SK-N-MC (cell line): Measurements from ENCODE around the gene SEMA4D.

Experiments used
- DNase-seq: peaks from one replicate; pipeline ENCODE4 v3.0.0-alpha.2; 2011; ENCODE audit warnings: low read depth, low spot score
- H3K27ac ChIP-seq: fragments of 200-600 bp; sonication (generic); 2 replicates; pipeline ENCODE4 v1.5.1; 2016; ENCODE audit warnings: mixed run types
- H3K36me3 ChIP-seq: fragments of 200-600 bp; sonication (generic); 2 replicates; pipeline ENCODE4 v1.6.1; 2017; ENCODE audit warnings: antibody characterized with exemption, low read length, mixed read lengths; ENCODE audit not compliant: insufficient read depth
- H3K4me3 ChIP-seq: fragments of 200-600 bp; sonication (generic); 2 replicates; pipeline ENCODE4 v1.5.1; 2016
- H3K9ac ChIP-seq: fragments of 200-600 bp; sonication (generic); 2 replicates; pipeline ENCODE4 v1.8.0; 2017; ENCODE audit warnings: mixed run types, mixed read lengths; ENCODE audit not compliant: insufficient read length
- H3K9me3 ChIP-seq: fragments of 200-600 bp; sonication (generic); 2 replicates; pipeline ENCODE4 v1.6.1; 2017; ENCODE audit warnings: low read depth, mild to moderate bottlenecking, antibody characterized with exemption, low read length, moderate library complexity, mixed read lengths
- EZH2 ChIP-seq: fragments of 200-600 bp; sonication (generic); IDR thresholded peaks from one replicate; pipeline ENCODE4 v1.6.1; 2017; ENCODE audit warnings: antibody characterized with exemption
- FOXP2 ChIP-seq: optimal IDR thresholded peaks from 2 replicates; pipeline ENCODE3; 2011; ENCODE audit warnings: mild to moderate bottlenecking, moderate library complexity; ENCODE audit not compliant: insufficient read depth; ENCODE audit errors: extremely low read length, control extremely low read depth
- POLR2AphosphoS5 ChIP-seq: IDR thresholded peaks from 2 replicates; pipeline ENCODE4 v1.6.1; 2012; ENCODE audit warnings: mild to moderate bottlenecking, low read depth, low read length, borderline replicate concordance

Gene SEMA4D

GRCh38 chr9:89409466-89409865 lies 88.4 kb downstream of the SEMA4D start:
- Histone ChIP-seq H3K4me3 (no peak overlapping the region), H3K9ac (no peak overlapping the region), H3K36me3 (no peaks in the 10 kb centered on the region), H3K27ac (no peak overlapping the region), H3K9me3 (no peaks in the 10 kb centered on the region)
- no peak for DNase-seq
- TF ChIP-seq EZH2 (no peak), FOXP2 (no peak)

DNA sequence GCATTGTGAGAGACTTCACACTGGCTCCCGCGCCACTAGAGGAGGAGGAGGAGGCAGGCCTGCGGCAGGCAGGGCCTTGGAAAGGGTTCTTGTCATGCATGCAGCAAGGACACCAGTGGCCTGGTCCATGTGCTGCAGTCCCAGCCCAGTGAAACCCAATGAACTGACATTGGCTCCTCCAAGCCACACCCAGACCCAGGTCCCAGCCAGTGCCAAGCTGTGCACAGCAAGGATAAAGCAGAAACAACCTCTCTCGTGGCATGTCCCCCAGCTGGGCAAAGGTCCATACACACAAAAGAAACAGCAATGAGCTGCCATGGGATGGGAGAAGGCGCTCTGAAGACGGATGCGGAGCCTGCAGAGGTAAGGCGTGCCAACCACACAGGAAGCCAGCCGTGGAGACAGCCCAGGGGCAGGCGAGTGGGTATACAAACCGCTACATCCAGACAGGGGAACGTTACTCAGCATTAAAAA lies 89.2 kb downstream of the SEMA4D start:
- no peak overlapping the region for H3K9ac ChIP-seq
- TF ChIP-seq EZH2 (no peak), FOXP2 (no peak), POLR2AphosphoS5 (no peak)
- no peaks in the 10 kb centered on the region for H3K9me3 ChIP-seq
- no peak overlapping the region for H3K4me3 ChIP-seq
- no peak for DNase-seq
- no peaks in the 10 kb centered on the region for H3K36me3 ChIP-seq
- H3K27ac ChIP-seq, result no peak overlapping the region

GRCh38 chr9:89407070-89407469 lies 90.8 kb downstream of the SEMA4D start:
- H3K36me3 ChIP-seq, result no peaks in the 10 kb centered on the region

DNA sequence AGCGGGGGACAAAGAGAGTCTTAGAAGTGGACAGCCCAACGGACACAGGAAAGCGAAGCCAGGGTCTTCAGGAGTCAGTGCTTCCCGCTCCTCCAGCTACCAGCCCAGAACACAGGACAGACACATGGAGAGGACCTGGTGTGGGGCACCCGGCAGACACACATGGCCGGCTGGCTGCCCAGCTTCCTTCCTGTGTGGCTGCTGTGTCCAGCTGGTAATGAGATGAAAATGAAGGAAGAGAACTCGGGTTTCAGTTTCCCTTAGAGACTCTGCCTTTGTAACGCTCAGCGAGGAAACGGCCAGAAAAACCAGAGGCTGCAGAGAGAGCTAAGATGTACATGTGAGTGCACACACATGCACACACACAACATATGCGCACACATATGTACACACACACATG lies 92.1 kb downstream of the SEMA4D start:
- Histone ChIP-seq H3K9ac (no peak overlapping the region), H3K27ac (no peak overlapping the region), H3K9me3 (no peaks in the 10 kb centered on the region), H3K36me3 (no peaks in the 10 kb centered on the region), H3K4me3 (no peak overlapping the region)
- DNase-seq, result no peak
- TF ChIP-seq POLR2AphosphoS5 (no peak), EZH2 (no peak), FOXP2 (no peak)

More at GRCh38 chr9:89407070-89407469, 90.8 kb downstream of the SEMA4D start:
- no peak for TF ChIP-seq FOXP2
- TF ChIP-seq POLR2AphosphoS5, result no peak
- no peak for TF ChIP-seq EZH2
- DNase-seq, result no peak
- Histone ChIP-seq H3K27ac (no peak overlapping the region), H3K9me3 (no peaks in the 10 kb centered on the region), H3K4me3 (no peak overlapping the region), H3K9ac (no peak overlapping the region)

DNA sequence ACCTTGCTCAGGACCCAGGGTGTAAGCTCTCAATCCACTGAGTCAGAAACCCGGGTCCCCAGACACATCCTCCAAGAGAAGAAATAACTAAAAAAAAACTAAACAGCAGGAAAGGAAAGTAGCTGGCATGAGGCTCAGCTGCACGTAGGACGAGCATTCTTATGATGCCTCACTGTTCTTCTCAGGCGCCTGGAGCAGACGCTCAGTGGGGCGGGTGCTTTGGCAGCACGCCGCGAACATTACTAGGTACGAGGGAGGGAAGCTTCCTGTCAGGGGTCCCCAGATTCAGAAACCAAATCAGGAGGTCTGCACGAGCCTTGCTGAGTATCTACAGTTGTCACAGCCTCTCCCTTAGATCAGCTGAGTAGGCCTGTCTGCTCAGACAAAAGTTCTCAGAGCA lies 93.8 kb downstream of the SEMA4D start:
- Histone ChIP-seq H3K9ac (no peak overlapping the region), H3K27ac (no peak overlapping the region), H3K36me3 (no peaks in the 10 kb centered on the region), H3K4me3 (no peak overlapping the region), H3K9me3 (no peaks in the 10 kb centered on the region)
- TF ChIP-seq POLR2AphosphoS5 (no peak), EZH2 (no peak), FOXP2 (no peak)
- DNase-seq, result no peak

GRCh38 chr9:89402695-89403427 lies 95.1 kb downstream of the SEMA4D start:
- H3K36me3 ChIP-seq, result no peaks in the 10 kb centered on the region
- H3K9me3 ChIP-seq, result no peaks in the 10 kb centered on the region
- H3K4me3 ChIP-seq, result no peak overlapping the region
- H3K9ac ChIP-seq, result no peak overlapping the region
- no peak for DNase-seq
- TF ChIP-seq FOXP2 (no peak), EZH2 (no peak), POLR2AphosphoS5 (no peak)
- no peak overlapping the region for H3K27ac ChIP-seq

DNA sequence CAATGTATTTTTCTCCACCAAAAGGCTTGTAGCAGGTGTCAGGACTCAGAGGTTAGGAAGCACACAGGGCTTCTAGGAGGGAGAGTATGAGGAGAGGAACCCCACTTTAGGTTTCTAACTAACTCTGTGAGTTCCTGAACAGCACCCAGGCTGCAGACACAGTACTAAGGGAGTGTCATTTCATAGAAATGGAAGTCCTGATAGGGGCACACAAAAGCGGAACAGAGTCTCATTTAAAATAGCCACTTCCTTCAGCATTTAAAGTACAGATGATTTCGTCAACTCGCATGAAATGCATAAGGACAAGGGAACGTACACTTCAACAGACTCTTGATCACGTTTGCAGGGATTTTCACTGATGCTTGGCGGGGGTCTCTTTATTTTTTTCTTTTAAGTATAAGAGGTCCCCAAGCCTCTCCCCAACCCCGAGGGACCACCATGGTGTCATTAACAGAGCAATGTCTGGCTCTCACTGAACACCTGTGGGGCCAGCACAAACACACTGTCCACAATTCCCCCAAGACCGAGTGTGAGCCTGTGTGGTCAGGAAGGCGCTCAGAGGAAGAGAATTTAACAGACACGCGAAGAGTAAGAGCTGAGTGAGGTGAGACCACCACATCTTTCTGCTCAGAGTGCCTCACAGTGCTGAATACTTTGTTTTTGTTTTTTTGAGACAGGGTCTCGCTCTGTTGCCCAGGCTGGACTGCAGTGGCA lies 97.4 kb downstream of the SEMA4D start:
- Histone ChIP-seq H3K4me3 (no peak overlapping the region), H3K27ac (no peak overlapping the region), H3K9ac (no peak overlapping the region), H3K9me3 (no peaks in the 10 kb centered on the region), H3K36me3 (no peaks in the 10 kb centered on the region; the same call in 1 of the 2 replicates)
- DNase-seq, result no peak
- TF ChIP-seq EZH2, result no peak
- no peak for TF ChIP-seq FOXP2
- TF ChIP-seq POLR2AphosphoS5, result no peak

DNA sequence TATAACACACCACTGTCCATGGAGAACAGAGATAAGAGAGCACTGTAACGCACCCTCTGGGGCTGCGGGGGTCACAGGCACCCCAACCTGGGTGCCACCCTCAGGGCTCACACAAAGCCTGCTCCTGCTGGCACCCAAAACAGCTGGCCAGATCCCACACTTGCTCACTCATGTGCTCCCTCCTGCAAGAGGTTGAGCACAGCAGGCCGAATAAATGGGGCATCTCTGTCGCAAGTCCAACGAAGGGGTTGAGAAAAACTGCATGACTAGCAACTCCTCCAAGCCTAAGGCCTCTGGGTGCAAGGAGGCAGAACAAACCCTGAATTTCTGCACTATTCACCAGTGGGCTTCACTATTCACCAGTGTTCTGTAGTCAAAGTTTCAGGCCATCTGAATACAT lies 99.3 kb downstream of the SEMA4D start:
- no peak overlapping the region for H3K9ac ChIP-seq

DNA sequence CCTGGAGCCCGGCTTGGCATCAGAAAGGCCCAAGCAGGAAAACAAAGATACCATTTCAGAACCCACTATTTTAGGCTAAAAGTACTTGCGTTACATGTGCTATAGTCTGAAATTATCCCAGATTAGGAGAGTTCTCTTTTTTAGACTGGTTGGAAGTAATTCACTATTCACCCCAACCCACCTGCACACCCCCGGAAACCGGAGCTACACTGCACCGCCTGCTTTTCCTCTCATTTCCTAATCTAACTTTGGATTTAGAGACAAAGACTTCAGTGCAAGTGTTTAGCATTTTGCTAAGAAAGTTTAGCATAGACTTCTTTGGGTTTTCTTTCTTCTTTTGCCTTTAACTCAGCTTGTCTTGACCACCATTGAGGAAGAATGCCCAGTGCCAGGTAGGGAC lies 100.4 kb downstream of the SEMA4D start:
- H3K9me3 ChIP-seq, result no peaks in the 10 kb centered on the region
- peaks cover 8% of the 10 kb centered on the region; the same call in 1 of the 2 replicates for H3K36me3 ChIP-seq
- no peak overlapping the region for H3K4me3 ChIP-seq
- no peak overlapping the region for H3K9ac ChIP-seq
- H3K27ac ChIP-seq, result no peak overlapping the region
- DNase-seq, result no peak
- TF ChIP-seq POLR2AphosphoS5 (no peak), FOXP2 (no peak), EZH2 (no peak)

More for the DNA sequence above, 99.3 kb downstream of the SEMA4D start:
- Histone ChIP-seq H3K27ac (no peak overlapping the region), H3K36me3 (no peaks in the 10 kb centered on the region; the same call in 1 of the 2 replicates), H3K4me3 (no peak overlapping the region), H3K9me3 (no peaks in the 10 kb centered on the region)
- DNase-seq, result no peak
- TF ChIP-seq POLR2AphosphoS5 (no peak), EZH2 (no peak), FOXP2 (no peak)
